K562 (cell line): ENCODE measurements around the gene RESF1. TPM values are rescaled to one million over a fixed set of nuclear protein-coding genes. Genes with fewer than 3 reads are reported as not detected.

Experiments used
- ARID1B ChIP-seq: fragments of 450-650 bp; IDR thresholded peaks from 2 replicates; pipeline ENCODE4 v1.6.1; 2016; ENCODE audit warnings: antibody characterized with exemption, mild to moderate bottlenecking, inconsistent platforms
- CREM ChIP-seq: IDR thresholded peaks from 2 replicates; pipeline ENCODE4 v1.6.1; 2014; ENCODE audit warnings: antibody characterized with exemption, low read depth
- ELF2 ChIP-seq: fragments of 250-450 bp; sonication (Bioruptor Pico); IDR thresholded peaks from 2 replicates; pipeline ENCODE4 v1.5.0; 2021; ENCODE audit warnings: mild to moderate bottlenecking
- ESRRA ChIP-seq: fragments of 450-650 bp; IDR thresholded peaks from 2 replicates; pipeline ENCODE4 v1.6.1; 2014; ENCODE audit warnings: low read depth, mild to moderate bottlenecking, moderate library complexity, borderline replicate concordance
- HDAC1 ChIP-seq, 2 experiments: fragments of 450-650 bp; IDR thresholded peaks; 2 replicates each; pipeline ENCODE4 v1.6.1; 2016 to 2017; ENCODE audit warnings: inconsistent platforms in 1 of 2, mild to moderate bottlenecking in 1 of 2, moderate library complexity in 1 of 2
- IRF2 ChIP-seq: sonication (generic); formaldehyde crosslinking; IDR thresholded peaks from 2 replicates; pipeline ENCODE4 v1.8.1; 2022; ENCODE audit warnings: mild to moderate bottlenecking, missing genetic modification reagents
- JUND ChIP-seq, 2 experiments: IDR thresholded peaks; 2 replicates in 1 of 2; 3 replicates in 1 of 2; pipeline ENCODE4 v1.6.1; 2011; ENCODE audit warnings: borderline replicate concordance in 2 of 2, low read depth in 2 of 2, low read length in 2 of 2, improper control_type of control experiment in 1 of 2, missing biosample characterization in 1 of 2, missing genetic modification characterization in 1 of 2, missing genetic modification reagents in 1 of 2
- NELFE ChIP-seq: IDR thresholded peaks from 2 replicates; pipeline ENCODE4 v1.6.1; 2011; ENCODE audit warnings: mild to moderate bottlenecking; ENCODE audit not compliant: insufficient read depth, insufficient read length
- SREBF1 ChIP-seq: fragments of 150-350 bp; IDR thresholded peaks from 2 replicates; pipeline ENCODE4 v1.6.1; 2014; ENCODE audit warnings: antibody characterized with exemption, low read depth, low read length, borderline replicate concordance
- SRSF9 ChIP-seq: fragments of 200-400 bp; formaldehyde crosslinking; IDR thresholded peaks from 2 replicates; pipeline ENCODE4 v1.6.1; 2017; ENCODE audit warnings: low read depth, low read length, borderline replicate concordance
- STAT5B ChIP-seq: fragments of 250-450 bp; sonication (Bioruptor Pico); IDR thresholded peaks from 2 replicates; pipeline ENCODE4 v1.8.0; 2021; ENCODE audit warnings: mild to moderate bottlenecking, inconsistent platforms
- polyA plus RNA-seq, 8 experiments: library from polyadenylated mRNA; depleted of rRNA in 4 of 8; stranded (reverse) in 5 of 8; unstranded in 3 of 8; fragments of >200 nt; fragmentation: Nextera tagmentation in 2 of 8; fragmentation: Illumina TruSeq in 1 of 8; extraction: Ambion mirVana in 2 of 8; extraction: Trizol in 1 of 8; gene quantifications; 2 replicates each; pipeline versions ENCODE4 v1.2.1 to v1.2.3, GENCODE V29; 2011 to 2014; ENCODE audit warnings: inconsistent platforms in 1 of 8, missing spikeins in 1 of 8
- total RNA-seq, 7 experiments: library from RNA; depleted of rRNA in 6 of 7; stranded (reverse); fragments of >200 nt in 6 of 7; fragmentation: Illumina TruSeq in 2 of 7; extraction: Trizol in 2 of 7; gene quantifications; 2 replicates each; pipeline versions ENCODE4 v1.2.1 to v1.2.3, GENCODE V29; 2011 to 2021; ENCODE audit warnings: low replicate concordance in 1 of 7
- TF ChIP-seq, protein P1 (sequence below), 2 experiments: IDR thresholded peaks; 2 replicates each; pipeline ENCODE4 v1.6.1; 2011; ENCODE audit warnings: borderline replicate concordance in 1 of 2, control low read depth in 1 of 2, low read depth in 1 of 2, low read length in 1 of 2, mild to moderate bottlenecking in 1 of 2, mixed read lengths in 1 of 2, moderate library complexity in 1 of 2; ENCODE audit not compliant: insufficient read depth in 1 of 2, insufficient read length in 1 of 2, poor library complexity in 1 of 2, severe bottlenecking in 1 of 2; ENCODE audit errors: extremely low read depth in 1 of 2
- TF ChIP-seq, protein P2 (sequence below): sonication (generic); formaldehyde crosslinking; IDR thresholded peaks from 2 replicates; pipeline ENCODE4 v1.8.1; 2022; ENCODE audit warnings: missing genetic modification reagents
- TF ChIP-seq, protein P3 (sequence below): fragments of 250-450 bp; sonication (Bioruptor Pico); IDR thresholded peaks from 2 replicates; pipeline ENCODE4 v1.4.0; 2020
- TF ChIP-seq, protein P4 (sequence below): fragments of 450-650 bp; formaldehyde crosslinking; IDR thresholded peaks from 2 replicates; pipeline ENCODE4 v1.4.0; 2020; ENCODE audit warnings: mild to moderate bottlenecking
- TF ChIP-seq, protein P5 (sequence below): fragments of 450-650 bp; conservative IDR thresholded peaks from 2 replicates; pipeline ENCODE4 v1.6.1; 2016; ENCODE audit warnings: missing genetic modification characterization, low read depth, mild to moderate bottlenecking, missing compliant biosample characterization, moderate library complexity

RESF1 gene
- total and polyA plus RNA-seq, 9 of the 15 experiments (the other 6 are each of a cell fraction or from before 2014, with no cell fraction given) = 21.5 to 121 (median 53.6) TPM

DNA sequence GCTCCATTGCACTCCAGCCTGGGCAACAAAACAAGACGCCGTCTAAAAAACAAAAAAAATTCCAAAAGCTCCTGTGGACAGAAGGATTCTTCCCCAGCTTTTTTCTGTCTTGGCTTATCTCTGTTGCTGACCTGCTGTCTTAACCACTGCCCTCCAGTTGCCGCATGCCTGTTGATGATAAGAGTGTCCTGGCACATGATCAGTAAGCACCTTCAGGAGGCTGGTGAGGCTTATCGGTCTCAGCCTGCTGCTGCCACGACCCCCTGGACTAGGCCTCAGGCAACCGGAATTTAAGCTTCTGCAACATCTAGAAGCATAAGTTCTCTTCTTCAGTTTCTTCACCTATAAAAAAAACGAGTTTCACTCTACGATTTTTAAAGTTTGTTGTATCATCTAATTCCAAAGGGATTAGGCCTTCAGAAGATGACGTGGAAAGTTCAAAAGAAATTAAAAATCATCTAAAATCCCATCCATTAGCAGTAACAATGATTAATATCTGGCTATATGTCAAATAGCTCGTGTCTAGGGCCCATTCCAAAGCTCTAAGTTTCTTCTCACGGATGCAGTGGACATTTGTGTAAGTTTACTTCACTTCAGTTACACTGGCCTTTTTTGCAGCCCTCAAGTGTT is 46.4 kb downstream of the RESF1 start (continued):
- TF ChIP-seq, protein P1, sequence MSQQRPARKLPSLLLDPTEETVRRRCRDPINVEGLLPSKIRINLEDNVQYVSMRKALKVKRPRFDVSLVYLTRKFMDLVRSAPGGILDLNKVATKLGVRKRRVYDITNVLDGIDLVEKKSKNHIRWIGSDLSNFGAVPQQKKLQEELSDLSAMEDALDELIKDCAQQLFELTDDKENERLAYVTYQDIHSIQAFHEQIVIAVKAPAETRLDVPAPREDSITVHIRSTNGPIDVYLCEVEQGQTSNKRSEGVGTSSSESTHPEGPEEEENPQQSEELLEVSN (IDR thresholded peaks at IDR 0.05; ENCODE audit: borderline replicate concordance in 1 of 2, extremely low read depth in 1 of 2, insufficient read depth in 1 of 2, insufficient read length in 1 of 2, low read depth in 1 of 2, low read length in 1 of 2, poor library complexity in 1 of 2, severe bottlenecking in 1 of 2) = peak in 1 of 2 experiments; percentile 18
- TF ChIP-seq ARID1B (peak; percentile 100), HDAC1 (IDR thresholded peaks at IDR 0.05) (peak; percentile 38 to 98; a peak in 3 of 4 replicates), NELFE (no peak), STAT5B (CRISPR knock-in tag) (no peak), JUND (IDR thresholded peaks at IDR 0.05; ENCODE audit: borderline replicate concordance, low read depth, low read length) (peak; percentile 87), JUND (tag; IDR thresholded peaks at IDR 0.05; ENCODE audit: borderline replicate concordance, low read depth, low read length) (peak; percentile 71; the same call in 1 of the 3 replicates), SRSF9 (no peak), ESRRA (peak; percentile 94; the same call in 1 of the 2 replicates), ELF2 (CRISPR knock-in tag) (no peak), CREM (peak; percentile 90), IRF2 (CRISPR knock-in tag) (no peak), SREBF1 (no peak)
- TF ChIP-seq, protein P2, sequence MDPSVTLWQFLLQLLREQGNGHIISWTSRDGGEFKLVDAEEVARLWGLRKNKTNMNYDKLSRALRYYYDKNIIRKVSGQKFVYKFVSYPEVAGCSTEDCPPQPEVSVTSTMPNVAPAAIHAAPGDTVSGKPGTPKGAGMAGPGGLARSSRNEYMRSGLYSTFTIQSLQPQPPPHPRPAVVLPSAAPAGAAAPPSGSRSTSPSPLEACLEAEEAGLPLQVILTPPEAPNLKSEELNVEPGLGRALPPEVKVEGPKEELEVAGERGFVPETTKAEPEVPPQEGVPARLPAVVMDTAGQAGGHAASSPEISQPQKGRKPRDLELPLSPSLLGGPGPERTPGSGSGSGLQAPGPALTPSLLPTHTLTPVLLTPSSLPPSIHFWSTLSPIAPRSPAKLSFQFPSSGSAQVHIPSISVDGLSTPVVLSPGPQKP (CRISPR knock-in tag) = no peak
- TF ChIP-seq, protein P3, sequence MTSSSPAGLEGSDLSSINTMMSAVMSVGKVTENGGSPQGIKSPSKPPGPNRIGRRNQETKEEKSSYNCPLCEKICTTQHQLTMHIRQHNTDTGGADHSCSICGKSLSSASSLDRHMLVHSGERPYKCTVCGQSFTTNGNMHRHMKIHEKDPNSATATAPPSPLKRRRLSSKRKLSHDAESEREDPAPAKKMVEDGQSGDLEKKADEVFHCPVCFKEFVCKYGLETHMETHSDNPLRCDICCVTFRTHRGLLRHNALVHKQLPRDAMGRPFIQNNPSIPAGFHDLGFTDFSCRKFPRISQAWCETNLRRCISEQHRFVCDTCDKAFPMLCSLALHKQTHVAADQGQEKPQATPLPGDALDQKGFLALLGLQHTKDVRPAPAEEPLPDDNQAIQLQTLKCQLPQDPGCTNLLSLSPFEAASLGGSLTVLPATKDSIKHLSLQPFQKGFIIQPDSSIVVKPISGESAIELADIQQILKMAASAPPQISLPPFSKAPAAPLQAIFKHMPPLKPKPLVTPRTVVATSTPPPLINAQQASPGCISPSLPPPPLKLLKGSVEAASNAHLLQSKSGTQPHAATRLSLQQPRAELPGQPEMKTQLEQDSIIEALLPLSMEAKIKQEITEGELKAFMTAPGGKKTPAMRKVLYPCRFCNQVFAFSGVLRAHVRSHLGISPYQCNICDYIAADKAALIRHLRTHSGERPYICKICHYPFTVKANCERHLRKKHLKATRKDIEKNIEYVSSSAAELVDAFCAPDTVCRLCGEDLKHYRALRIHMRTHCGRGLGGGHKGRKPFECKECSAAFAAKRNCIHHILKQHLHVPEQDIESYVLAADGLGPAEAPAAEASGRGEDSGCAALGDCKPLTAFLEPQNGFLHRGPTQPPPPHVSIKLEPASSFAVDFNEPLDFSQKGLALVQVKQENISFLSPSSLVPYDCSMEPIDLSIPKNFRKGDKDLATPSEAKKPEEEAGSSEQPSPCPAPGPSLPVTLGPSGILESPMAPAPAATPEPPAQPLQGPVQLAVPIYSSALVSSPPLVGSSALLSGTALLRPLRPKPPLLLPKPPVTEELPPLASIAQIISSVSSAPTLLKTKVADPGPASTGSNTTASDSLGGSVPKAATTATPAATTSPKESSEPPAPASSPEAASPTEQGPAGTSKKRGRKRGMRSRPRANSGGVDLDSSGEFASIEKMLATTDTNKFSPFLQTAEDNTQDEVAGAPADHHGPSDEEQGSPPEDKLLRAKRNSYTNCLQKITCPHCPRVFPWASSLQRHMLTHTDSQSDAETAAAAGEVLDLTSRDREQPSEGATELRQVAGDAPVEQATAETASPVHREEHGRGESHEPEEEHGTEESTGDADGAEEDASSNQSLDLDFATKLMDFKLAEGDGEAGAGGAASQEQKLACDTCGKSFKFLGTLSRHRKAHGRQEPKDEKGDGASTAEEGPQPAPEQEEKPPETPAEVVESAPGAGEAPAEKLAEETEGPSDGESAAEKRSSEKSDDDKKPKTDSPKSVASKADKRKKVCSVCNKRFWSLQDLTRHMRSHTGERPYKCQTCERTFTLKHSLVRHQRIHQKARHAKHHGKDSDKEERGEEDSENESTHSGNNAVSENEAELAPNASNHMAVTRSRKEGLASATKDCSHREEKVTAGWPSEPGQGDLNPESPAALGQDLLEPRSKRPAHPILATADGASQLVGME = no peak
- TF ChIP-seq, protein P4, sequence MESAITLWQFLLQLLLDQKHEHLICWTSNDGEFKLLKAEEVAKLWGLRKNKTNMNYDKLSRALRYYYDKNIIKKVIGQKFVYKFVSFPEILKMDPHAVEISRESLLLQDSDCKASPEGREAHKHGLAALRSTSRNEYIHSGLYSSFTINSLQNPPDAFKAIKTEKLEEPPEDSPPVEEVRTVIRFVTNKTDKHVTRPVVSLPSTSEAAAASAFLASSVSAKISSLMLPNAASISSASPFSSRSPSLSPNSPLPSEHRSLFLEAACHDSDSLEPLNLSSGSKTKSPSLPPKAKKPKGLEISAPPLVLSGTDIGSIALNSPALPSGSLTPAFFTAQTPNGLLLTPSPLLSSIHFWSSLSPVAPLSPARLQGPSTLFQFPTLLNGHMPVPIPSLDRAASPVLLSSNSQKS (CRISPR knock-in tag) = peak; percentile 66; the same call in 1 of the 2 replicates
- TF ChIP-seq, protein P5, sequence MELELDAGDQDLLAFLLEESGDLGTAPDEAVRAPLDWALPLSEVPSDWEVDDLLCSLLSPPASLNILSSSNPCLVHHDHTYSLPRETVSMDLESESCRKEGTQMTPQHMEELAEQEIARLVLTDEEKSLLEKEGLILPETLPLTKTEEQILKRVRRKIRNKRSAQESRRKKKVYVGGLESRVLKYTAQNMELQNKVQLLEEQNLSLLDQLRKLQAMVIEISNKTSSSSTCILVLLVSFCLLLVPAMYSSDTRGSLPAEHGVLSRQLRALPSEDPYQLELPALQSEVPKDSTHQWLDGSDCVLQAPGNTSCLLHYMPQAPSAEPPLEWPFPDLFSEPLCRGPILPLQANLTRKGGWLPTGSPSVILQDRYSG (tag) = peak; percentile 75; the same call in 1 of the 2 replicates
